MM.1S (cell line): ENCODE measurements around the gene FARP1.

Experiments used
- DNase-seq: peaks from one replicate; pipeline ENCODE4 v3.0.0-alpha.2; 2015
- H2AFZ ChIP-seq: fragments of 300-600 bp; sonication (generic); 2 replicates; pipeline ENCODE4 v1.6.0; 2016; ENCODE audit warnings: antibody characterized with exemption, low read length
- H3F3A ChIP-seq: fragments of 300-600 bp; sonication (generic); 2 replicates; pipeline ENCODE4 v1.6.1; 2016; ENCODE audit warnings: mild to moderate bottlenecking, antibody characterized with exemption, low read length, moderate library complexity, mixed read lengths; ENCODE audit not compliant: insufficient read depth
- H3K27ac ChIP-seq: fragments of 300-600 bp; sonication (generic); 2 replicates; pipeline ENCODE4 v1.5.1; 2016; ENCODE audit warnings: mild to moderate bottlenecking, low read length
- H3K27me3 ChIP-seq: fragments of 300-600 bp; sonication (generic); replicated peaks from 2 replicates; pipeline ENCODE4 v1.6.0; 2016; ENCODE audit warnings: low read length; ENCODE audit not compliant: insufficient read depth
- H3K36me3 ChIP-seq: fragments of 300-600 bp; sonication (generic); replicated peaks from 2 replicates; pipeline ENCODE4 v1.6.1; 2016; ENCODE audit warnings: mild to moderate bottlenecking, low read length, mixed read lengths; ENCODE audit not compliant: insufficient read depth
- H3K4me1 ChIP-seq: fragments of 300-600 bp; sonication (generic); 2 replicates; pipeline ENCODE4 v1.6.1; 2016; ENCODE audit warnings: low read length, mixed read lengths
- H3K4me2 ChIP-seq: fragments of 300-600 bp; sonication (generic); 2 replicates; pipeline ENCODE4 v1.6.0; 2016; ENCODE audit warnings: low read depth, low read length
- H3K4me3 ChIP-seq: fragments of 300-600 bp; sonication (generic); 2 replicates; pipeline ENCODE4 v1.5.1; 2016; ENCODE audit warnings: low read length, mixed read lengths
- H3K79me2 ChIP-seq: fragments of 300-600 bp; sonication (generic); 2 replicates; pipeline ENCODE4 v1.6.1; 2016; ENCODE audit warnings: mixed run types, low read length, mixed read lengths
- H3K9ac ChIP-seq: fragments of 300-600 bp; sonication (generic); 2 replicates; pipeline ENCODE4 v1.6.1; 2016; ENCODE audit warnings: low read length, mixed read lengths
- H3K9me2 ChIP-seq: fragments of 300-600 bp; sonication (generic); replicated peaks from 2 replicates; pipeline ENCODE4 v1.6.1; 2016; ENCODE audit warnings: mild to moderate bottlenecking, low read length, mixed read lengths; ENCODE audit not compliant: insufficient read depth
- H3K9me3 ChIP-seq: fragments of 300-600 bp; sonication (generic); replicated peaks from 2 replicates; pipeline ENCODE4 v1.6.1; 2016; ENCODE audit warnings: mild to moderate bottlenecking, low read length, mixed read lengths; ENCODE audit not compliant: insufficient read depth
- H4K20me1 ChIP-seq: fragments of 300-600 bp; sonication (generic); 2 replicates; pipeline ENCODE4 v1.6.1; 2016; ENCODE audit warnings: mild to moderate bottlenecking, low read length, moderate library complexity, mixed read lengths; ENCODE audit not compliant: insufficient read depth
- CTCF ChIP-seq: fragments of 300-600 bp; sonication (generic); IDR thresholded peaks from 2 replicates; pipeline ENCODE4 v1.5.1; 2016; ENCODE audit warnings: antibody characterized with exemption, low read length, mixed read lengths
- EZH2 ChIP-seq: fragments of 300-600 bp; sonication (generic); optimal IDR thresholded peaks from 2 replicates; pipeline ENCODE3; 2017; ENCODE audit warnings: low read depth, mild to moderate bottlenecking, antibody characterized with exemption, low read length, mixed read lengths
- EZH2phosphoT487 ChIP-seq: fragments of 300-600 bp; sonication (generic); IDR thresholded peaks from 2 replicates; pipeline ENCODE4 v1.6.1; 2018; ENCODE audit warnings: antibody characterized with exemption, low read length

FARP1 gene

GRCh38 chr13:98150832-98151479 is 8.1 kb downstream of the FARP1 start:
- TF ChIP-seq CTCF = no peak
- TF ChIP-seq EZH2 = no peak
- TF ChIP-seq EZH2phosphoT487 = no peak
- Histone ChIP-seq H3K4me3 (no peak overlapping the region), H3K9me2 (no peaks in the 10 kb centered on the region), H3K27me3 (no peaks in the 10 kb centered on the region), H3K4me1 (no peaks in the 10 kb centered on the region), H4K20me1 (no peaks in the 10 kb centered on the region), H3F3A (no peaks in the 10 kb centered on the region), H2AFZ (no peak overlapping the region), H3K9me3 (no peaks in the 10 kb centered on the region), H3K36me3 (no peaks in the 10 kb centered on the region), H3K27ac (no peak overlapping the region), H3K79me2 (no peaks in the 10 kb centered on the region), H3K9ac (no peak overlapping the region), H3K4me2 (no peak overlapping the region)
- DNase-seq = no peak

GRCh38 chr13:98155475-98156109 is 12.7 kb downstream of the FARP1 start:
- no peak for DNase-seq
- TF ChIP-seq CTCF (no peak), EZH2 (no peak)
- no peaks in the 10 kb centered on the region; the same call in 1 of the 2 replicates for H3K79me2 ChIP-seq

GRCh38 chr13:98156259-98156658 is 13.4 kb downstream of the FARP1 start:
- Histone ChIP-seq H3K9me3 (no peaks in the 10 kb centered on the region), H3K9me2 (no peaks in the 10 kb centered on the region), H3K4me2 (no peak overlapping the region), H3K79me2 (no peaks in the 10 kb centered on the region; the same call in 1 of the 2 replicates), H4K20me1 (no peaks in the 10 kb centered on the region), H3K27me3 (no peaks in the 10 kb centered on the region), H3K4me1 (no peaks in the 10 kb centered on the region), H3K36me3 (no peaks in the 10 kb centered on the region), H3K9ac (no peak overlapping the region), H3F3A (no peaks in the 10 kb centered on the region), H2AFZ (no peak overlapping the region), H3K4me3 (no peak overlapping the region), H3K27ac (no peak overlapping the region)
- TF ChIP-seq EZH2phosphoT487 = no peak
- TF ChIP-seq EZH2 = no peak
- no peak for TF ChIP-seq CTCF
- no peak for DNase-seq

More at GRCh38 chr13:98155475-98156109, 12.7 kb downstream of the FARP1 start:
- Histone ChIP-seq H4K20me1 (no peaks in the 10 kb centered on the region), H3K4me3 (no peak overlapping the region), H3K4me2 (no peak overlapping the region), H3K27me3 (no peaks in the 10 kb centered on the region), H3K9me2 (no peaks in the 10 kb centered on the region), H3K36me3 (no peaks in the 10 kb centered on the region), H3F3A (no peaks in the 10 kb centered on the region), H3K27ac (no peak overlapping the region), H3K9ac (no peak overlapping the region), H2AFZ (no peak overlapping the region), H3K9me3 (no peaks in the 10 kb centered on the region), H3K4me1 (no peaks in the 10 kb centered on the region)
